ENCODE data around the gene DENND5A. TPM values are rescaled to one million over a fixed set of nuclear protein-coding genes. Genes with fewer than 3 reads are reported as not detected.

DENND5A gene
- total and polyA plus RNA-seq, 2 donors (not counting 1 experiment from before 2014, with no cell fraction given): 125 to 235 TPM

GRCh38 chr11:9125185-9125886 lies 139.8 kb downstream of the DENND5A start:
- Histone ChIP-seq H2AFZ (ENCODE audit: low read length) (no peak overlapping the region), H3K27me3 (ENCODE audit: control insufficient read depth, insufficient read depth, low read length) (no peaks in the 10 kb centered on the region), H3K9me3 (ENCODE audit: control insufficient read depth, insufficient read depth, low read depth, low read length) (no peaks in the 10 kb centered on the region), H3K4me1 (ENCODE audit: control insufficient read depth, extremely low read depth, insufficient read depth, low read length) (no peaks in the 10 kb centered on the region), H3K4me2 (ENCODE audit: extremely low read depth, insufficient read depth, low read length) (no peak overlapping the region), H3K79me2 (ENCODE audit: control insufficient read depth, insufficient read depth, low read length) (no peaks in the 10 kb centered on the region), H3K27ac (ENCODE audit: insufficient read depth, low read length) (no peak overlapping the region), H3K4me3 (replicated peaks in 1 of 4; ENCODE audit: control extremely low read depth in 1 of 4, insufficient read depth in 1 of 4, low read depth in 3 of 4, low read length in 4 of 4) (no peak overlapping the region), H3K36me3 (ENCODE audit: control insufficient read depth, insufficient read depth, low read length) (no peaks in the 10 kb centered on the region), H3K9ac (ENCODE audit: insufficient read depth, low read length) (no peak overlapping the region), H4K20me1 (ENCODE audit: control insufficient read depth, extremely low read depth, insufficient read depth, low read length) (no peaks in the 10 kb centered on the region)
- DNase-seq (ENCODE audit: low read depth in 2 of 2): no peak
- no peak for TF ChIP-seq EZH2 (IDR thresholded peaks at IDR 0.05; ENCODE audit: low read length, missing control alignments)

GRCh38 chr11:9123595-9124304 lies 141.4 kb downstream of the DENND5A start:
- Histone ChIP-seq H3K27me3 (ENCODE audit: control insufficient read depth, insufficient read depth, low read length) (no peaks in the 10 kb centered on the region), H3K4me2 (ENCODE audit: extremely low read depth, insufficient read depth, low read length) (no peak overlapping the region), H3K4me3 (replicated peaks in 1 of 4; ENCODE audit: control extremely low read depth in 1 of 4, insufficient read depth in 1 of 4, low read depth in 3 of 4, low read length in 4 of 4) (no peak overlapping the region), H3K9me3 (ENCODE audit: control insufficient read depth, insufficient read depth, low read depth, low read length) (no peaks in the 10 kb centered on the region), H3K36me3 (ENCODE audit: control insufficient read depth, insufficient read depth, low read length) (no peaks in the 10 kb centered on the region), H3K9ac (ENCODE audit: insufficient read depth, low read length) (no peak overlapping the region), H2AFZ (ENCODE audit: low read length) (no peak overlapping the region), H3K79me2 (ENCODE audit: control insufficient read depth, insufficient read depth, low read length) (no peaks in the 10 kb centered on the region), H4K20me1 (ENCODE audit: control insufficient read depth, extremely low read depth, insufficient read depth, low read length) (no peaks in the 10 kb centered on the region), H3K4me1 (ENCODE audit: control insufficient read depth, extremely low read depth, insufficient read depth, low read length) (no peaks in the 10 kb centered on the region), H3K27ac (ENCODE audit: insufficient read depth, low read length) (no peak overlapping the region)
- DNase-seq (ENCODE audit: low read depth in 2 of 2): no peak
- TF ChIP-seq, protein P1, sequence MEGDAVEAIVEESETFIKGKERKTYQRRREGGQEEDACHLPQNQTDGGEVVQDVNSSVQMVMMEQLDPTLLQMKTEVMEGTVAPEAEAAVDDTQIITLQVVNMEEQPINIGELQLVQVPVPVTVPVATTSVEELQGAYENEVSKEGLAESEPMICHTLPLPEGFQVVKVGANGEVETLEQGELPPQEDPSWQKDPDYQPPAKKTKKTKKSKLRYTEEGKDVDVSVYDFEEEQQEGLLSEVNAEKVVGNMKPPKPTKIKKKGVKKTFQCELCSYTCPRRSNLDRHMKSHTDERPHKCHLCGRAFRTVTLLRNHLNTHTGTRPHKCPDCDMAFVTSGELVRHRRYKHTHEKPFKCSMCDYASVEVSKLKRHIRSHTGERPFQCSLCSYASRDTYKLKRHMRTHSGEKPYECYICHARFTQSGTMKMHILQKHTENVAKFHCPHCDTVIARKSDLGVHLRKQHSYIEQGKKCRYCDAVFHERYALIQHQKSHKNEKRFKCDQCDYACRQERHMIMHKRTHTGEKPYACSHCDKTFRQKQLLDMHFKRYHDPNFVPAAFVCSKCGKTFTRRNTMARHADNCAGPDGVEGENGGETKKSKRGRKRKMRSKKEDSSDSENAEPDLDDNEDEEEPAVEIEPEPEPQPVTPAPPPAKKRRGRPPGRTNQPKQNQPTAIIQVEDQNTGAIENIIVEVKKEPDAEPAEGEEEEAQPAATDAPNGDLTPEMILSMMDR (conservative IDR thresholded peaks at IDR 0.05 in 1 of 2, IDR thresholded peaks at IDR 0.05 in 1 of 2; ENCODE audit: low read depth in 1 of 2, low read length in 2 of 2): no peak
- TF ChIP-seq EZH2 (IDR thresholded peaks at IDR 0.05; ENCODE audit: low read length, missing control alignments): no peak

GRCh38 chr11:9121469-9121796 lies 143.7 kb downstream of the DENND5A start:
- no peaks in the 10 kb centered on the region for H3K36me3 ChIP-seq (ENCODE audit: control insufficient read depth, insufficient read depth, low read length)
- no peak overlapping the region for H2AFZ ChIP-seq (ENCODE audit: low read length)
- no peaks in the 10 kb centered on the region for H4K20me1 ChIP-seq (ENCODE audit: control insufficient read depth, extremely low read depth, insufficient read depth, low read length)
- no peaks in the 10 kb centered on the region for H3K4me1 ChIP-seq (ENCODE audit: control insufficient read depth, extremely low read depth, insufficient read depth, low read length)
- no peaks in the 10 kb centered on the region for H3K27me3 ChIP-seq (ENCODE audit: control insufficient read depth, insufficient read depth, low read length)
- H3K9ac ChIP-seq (ENCODE audit: insufficient read depth, low read length): no peak overlapping the region
- H3K4me3 ChIP-seq (replicated peaks in 1 of 4; ENCODE audit: control extremely low read depth in 1 of 4, insufficient read depth in 1 of 4, low read depth in 3 of 4, low read length in 4 of 4): no peak overlapping the region
- no peaks in the 10 kb centered on the region for H3K79me2 ChIP-seq (ENCODE audit: control insufficient read depth, insufficient read depth, low read length)
- no peak overlapping the region for H3K27ac ChIP-seq (ENCODE audit: insufficient read depth, low read length)
- no peaks in the 10 kb centered on the region for H3K9me3 ChIP-seq (ENCODE audit: control insufficient read depth, insufficient read depth, low read depth, low read length)
- TF ChIP-seq, protein P1 (conservative IDR thresholded peaks at IDR 0.05 in 1 of 2, IDR thresholded peaks at IDR 0.05 in 1 of 2; ENCODE audit: low read depth in 1 of 2, low read length in 2 of 2): no peak
- no peak for TF ChIP-seq EZH2 (IDR thresholded peaks at IDR 0.05; ENCODE audit: low read length, missing control alignments)
- no peak overlapping the region for H3K4me2 ChIP-seq (ENCODE audit: extremely low read depth, insufficient read depth, low read length)
- DNase-seq (ENCODE audit: low read depth in 2 of 2): no peak
